T-helper 2 cell (primary cell): ENCODE data around the gene CD177.
"Not testable (repeated sequence)": the region's sequence is repeated elsewhere in the genome, so short reads cannot be mapped to it uniquely, and the experiment has no call there.

ENCODE experiments used
- DNase-seq, 5 experiments: peaks; one replicate each; pipeline versions ENCODE4 v3.0.0 to v3.0.0-alpha.2; 2012 to 2022

Gene CD177

DNA sequence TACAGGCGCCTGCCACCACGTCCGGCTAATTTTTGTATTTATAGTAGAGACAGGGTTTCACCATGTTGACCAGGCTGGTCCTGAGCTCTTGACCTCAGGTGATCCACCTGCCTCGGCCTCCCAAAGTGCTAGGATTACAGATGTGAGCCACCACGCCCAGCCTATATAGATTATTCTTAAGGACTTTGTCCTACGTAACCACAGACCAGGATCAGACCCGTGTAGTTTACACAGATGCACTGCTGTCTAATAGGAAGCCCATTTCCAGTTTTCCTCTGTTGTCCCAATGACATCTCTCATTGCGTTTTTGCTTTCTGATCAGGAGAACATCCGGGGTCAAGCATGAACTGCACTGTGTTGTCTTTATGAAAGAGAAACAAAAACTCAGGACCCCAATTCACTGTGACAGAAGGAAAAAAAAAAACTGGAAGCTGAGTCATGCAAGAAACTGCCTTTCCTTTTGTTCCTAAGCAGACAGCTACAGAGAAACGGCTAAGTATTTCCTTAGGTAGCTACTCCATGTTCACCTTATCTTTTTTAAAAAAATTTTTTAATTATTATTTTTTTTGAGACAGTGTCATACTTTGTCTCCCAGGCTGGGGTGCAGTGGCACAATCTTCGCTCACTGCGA lies 29.2 kb downstream of the CD177 start:
- not testable (repeated sequence) for DNase-seq

DNA sequence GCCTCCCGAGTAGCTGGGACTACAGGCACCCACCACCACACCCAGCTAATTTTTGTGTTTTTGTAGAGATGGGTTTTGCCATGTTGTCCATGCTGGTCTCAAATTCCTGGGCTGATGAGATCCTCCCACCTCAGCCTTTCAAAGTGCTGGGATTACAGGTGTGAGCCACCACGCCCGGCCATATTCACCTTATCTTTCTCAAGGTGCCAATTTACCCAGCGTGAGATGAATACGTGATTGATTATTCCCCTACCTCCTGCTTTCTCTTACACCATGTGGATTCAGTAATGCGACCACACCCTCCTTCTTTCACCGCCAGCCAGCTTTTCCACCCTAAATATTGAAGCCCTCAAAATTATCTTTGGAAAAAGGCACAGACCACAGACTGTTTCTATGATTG lies 29.8 kb downstream of the CD177 start:
- DNase-seq: not testable (repeated sequence)

DNA sequence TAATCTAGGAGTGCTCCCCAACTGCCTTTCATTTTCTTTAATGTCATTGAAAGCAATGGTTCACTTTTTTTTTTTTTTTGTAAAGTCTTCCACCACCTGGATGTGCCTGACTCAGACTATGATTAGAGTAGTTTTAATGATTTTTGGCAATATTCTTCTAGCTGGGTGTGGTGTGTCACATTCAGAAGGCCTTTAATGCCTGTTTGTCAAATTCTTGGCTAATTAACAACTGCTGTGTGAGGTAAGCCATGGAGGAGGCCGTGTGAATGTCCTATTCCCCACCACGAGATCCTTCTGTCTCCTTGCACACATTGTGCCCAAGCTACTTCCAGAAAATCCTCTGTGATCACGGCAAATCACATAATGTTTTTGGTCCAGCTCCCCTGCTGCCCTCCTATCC lies 30.3 kb downstream of the CD177 start:
- not testable (repeated sequence) for DNase-seq

DNA sequence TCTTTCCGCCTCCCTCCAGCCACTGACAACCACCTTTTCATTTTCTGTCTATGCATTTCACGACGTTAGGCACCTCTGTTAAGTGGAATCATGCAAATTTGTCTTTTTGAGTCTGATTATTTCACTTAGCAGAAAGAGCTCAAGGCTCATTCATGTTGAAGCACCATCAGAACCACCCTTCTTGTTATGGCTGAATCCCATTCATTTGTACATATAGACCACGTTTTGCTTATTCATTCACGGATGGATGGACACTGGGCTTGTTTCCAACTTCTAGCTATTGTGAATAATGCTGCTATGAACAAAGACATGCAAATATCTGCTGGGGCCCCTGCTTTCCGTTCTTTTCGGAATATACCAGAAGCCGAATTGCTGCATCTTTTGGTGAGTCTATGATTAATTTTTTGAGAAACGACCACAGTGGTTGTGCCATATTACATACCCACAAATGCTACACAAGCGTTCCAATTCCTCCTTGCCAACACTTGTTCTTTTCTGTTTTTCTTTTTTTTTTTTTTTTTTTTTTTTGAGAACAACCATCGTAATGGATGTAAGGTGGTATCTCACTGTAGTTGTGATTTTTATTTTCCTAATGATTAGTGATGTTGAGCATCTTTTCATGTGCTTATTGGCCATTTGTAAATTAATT lies 37.5 kb downstream of the CD177 start:
- not testable (repeated sequence) for DNase-seq

DNA sequence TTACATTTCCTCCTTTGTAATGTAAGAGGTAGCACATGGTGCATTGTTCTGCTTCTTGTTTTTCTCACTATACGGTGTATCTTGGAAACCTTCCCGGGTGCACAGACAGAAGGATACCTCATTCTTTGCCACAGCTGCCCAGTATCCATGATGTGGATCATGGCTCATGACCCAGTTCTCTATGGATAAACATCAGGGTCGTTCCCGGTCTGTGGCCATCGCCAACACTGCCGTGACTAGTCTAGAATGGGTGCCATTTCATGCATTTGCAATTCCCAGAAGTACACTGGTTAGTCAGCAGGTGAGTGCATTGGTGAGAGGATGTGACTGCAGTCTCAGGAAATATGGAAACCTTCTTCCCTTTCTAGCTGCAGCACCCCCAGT lies 38.1 kb downstream of the CD177 start:
- not testable (repeated sequence) for DNase-seq

DNA sequence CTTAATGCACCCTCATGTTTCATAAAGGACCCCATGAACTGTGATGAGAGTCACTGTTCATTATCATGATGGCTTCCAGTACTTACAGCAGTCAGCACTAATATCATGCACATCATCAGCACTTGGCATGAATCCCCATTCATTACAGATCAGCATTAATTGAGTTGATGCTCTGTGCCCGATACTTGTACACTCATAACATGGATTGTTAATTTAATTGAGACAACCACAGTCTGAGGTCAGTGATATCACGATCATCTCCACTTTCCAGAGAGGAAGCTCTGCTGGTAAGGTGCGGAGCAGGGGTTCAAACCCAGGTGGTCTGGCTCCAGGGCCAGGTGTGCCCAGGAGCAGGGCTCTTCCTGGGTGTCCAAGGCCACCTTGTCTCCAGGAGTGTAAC lies 40.0 kb downstream of the CD177 start:
- not testable (repeated sequence) for DNase-seq

DNA sequence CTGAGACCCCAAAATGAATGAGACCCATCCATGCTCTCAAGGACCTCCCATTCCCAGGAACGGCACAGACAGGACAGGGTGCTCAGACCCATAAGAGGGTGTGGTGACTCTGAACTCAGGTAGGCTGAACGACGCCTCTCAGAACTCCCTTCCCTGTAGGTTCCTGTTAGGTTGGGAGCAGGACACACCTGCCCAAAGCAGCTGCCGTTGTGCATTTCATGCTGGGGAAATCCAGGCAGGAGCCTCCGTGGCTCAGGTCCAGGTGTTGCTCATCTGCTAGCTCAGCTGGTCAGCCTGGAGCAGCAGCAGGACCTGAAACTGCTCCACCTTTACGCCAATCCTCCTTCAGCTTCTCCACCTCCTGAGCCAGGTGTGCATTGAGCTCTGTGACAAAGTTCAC lies 42.1 kb downstream of the CD177 start:
- DNase-seq: no peak

DNA sequence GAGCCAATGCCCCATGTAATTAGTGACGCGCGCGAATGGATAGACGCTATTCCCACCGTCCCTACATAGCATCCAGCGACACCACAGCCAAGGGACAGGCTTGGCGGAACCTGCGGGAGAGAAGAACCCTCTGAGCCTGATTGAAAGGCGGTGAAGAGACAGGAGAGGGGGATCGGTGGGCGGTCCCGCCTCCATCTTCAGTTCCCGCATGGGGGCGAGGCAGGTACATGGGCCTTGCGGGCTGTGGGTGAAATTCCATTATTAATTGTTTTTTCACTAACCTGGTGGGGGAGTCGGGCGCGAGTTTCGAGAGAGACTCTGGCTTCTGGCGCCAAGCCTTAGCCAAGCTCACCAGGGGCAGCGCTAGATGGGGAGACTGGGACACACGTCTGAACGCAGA lies 52.8 kb downstream of the CD177 start:
- DNase-seq: no peak

DNA sequence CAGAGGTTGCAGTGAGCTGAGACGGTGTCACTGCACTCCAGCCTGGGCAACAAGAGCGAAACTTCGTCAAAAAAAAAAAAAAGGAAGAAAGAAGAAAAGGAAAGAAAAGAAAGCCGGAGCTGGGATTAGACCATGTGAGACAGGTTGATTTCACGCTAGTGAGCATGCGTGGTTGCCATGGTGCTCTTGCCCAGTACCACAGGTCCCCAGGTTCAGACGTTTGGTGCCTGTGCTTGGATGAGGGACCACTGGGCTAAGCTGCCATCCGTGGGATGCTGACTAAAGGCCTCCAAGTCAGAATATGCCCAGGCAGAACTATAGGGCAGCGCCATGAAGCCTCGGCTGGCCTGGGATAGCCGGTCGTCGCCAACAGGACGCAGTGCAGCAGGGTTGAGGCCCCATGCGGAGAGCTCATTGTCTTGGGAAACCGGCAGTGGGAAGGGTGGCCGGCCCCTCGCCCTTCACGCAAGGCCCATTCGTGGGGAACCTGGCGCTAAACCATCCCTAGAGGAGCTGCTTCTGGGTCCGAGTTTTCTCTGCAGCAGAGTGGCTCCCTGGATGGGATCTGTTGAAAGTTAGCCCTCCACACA lies 54.0 kb downstream of the CD177 start:
- DNase-seq: no peak

DNA sequence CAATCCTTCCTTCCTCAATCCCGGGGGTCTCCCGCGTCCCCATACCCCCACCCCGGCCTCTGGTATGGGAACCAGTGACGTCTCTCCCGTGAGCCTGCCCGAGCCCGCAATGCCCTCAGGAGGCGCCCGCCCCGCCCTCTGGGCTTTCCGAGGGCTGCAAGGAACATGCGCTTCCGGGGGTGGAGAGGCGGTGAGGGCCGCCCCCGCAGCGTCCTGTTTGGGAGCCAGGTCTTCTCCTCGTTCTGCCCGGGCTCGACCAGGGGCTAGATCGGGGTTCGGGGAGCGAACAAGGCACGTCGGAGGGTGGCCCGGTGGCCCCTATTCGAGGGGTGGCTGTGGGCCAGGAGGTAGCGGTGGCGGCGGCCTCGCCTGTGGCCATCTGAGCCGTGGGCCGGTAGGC lies 54.6 kb downstream of the CD177 start:
- no peak for DNase-seq

DNA sequence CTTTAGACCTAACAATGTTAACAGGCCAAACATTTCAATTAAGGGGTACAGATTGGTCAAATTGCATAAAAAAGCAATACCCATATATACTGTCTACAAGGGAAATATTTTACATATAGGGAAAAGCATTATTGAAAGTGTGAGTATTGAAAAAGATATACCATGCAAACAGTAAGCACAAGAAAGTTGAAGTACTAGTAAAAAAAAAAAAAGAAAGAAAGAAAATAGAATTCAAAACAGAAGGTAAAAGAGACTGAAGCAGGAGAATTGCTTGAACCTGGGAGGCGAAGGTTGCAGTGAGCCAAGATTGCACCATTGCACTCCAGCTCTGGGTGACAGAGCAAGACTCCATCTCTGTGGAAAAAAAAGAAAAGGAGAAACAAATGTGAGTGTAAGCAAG lies 55.9 kb downstream of the CD177 start:
- no peak for DNase-seq

DNA sequence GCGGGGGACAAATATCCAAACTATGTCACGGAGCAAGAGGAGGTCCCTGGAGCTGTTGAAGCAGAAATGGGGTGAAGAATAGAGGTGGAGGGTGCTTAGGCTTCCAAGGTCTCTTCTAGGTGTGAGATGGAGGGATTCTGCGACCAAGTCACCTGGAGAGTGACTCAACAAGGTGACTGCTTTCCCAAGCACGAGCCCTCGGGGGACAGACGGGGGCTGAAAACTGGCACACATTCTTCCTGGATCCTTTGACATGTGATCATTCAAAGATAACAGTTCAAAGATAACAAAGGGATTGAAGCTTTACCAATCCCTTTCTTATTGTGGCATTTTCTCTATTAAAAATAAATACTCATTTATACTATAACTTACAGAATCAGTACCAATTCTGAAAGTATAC lies 59.0 kb downstream of the CD177 start:
- DNase-seq: no peak
